UCSD-AML1 (cell line): Measurements from ENCODE around the gene KHK.
A peak's percentile ranks its signal among the peaks of the same experiment; 100 is the strongest.

Experiments
- DNase-seq: peaks from one replicate; lab custom pipeline; 2025; ENCODE audit not compliant: unreplicated experiment; lab: John Stamatoyannopoulos, UW

Gene KHK

GRCh38 chr2:27126252-27126710 lies 39.7 kb downstream of the KHK start:
- no peak for DNase-seq

- no peak for DNase-seq
These were observed 41.5 kb downstream of the KHK start for GRCh38 chr2:27127883-27128667.

GRCh38 chr2:27128668-27129571 lies 42.3 kb downstream of the KHK start:
- no peak for DNase-seq

GRCh38 chr2:27130396-27130795 lies 43.8 kb downstream of the KHK start:
- no peak for DNase-seq

- no peak for DNase-seq
These were observed 44.9 kb downstream of the KHK start for GRCh38 chr2:27131429-27131828.

DNA sequence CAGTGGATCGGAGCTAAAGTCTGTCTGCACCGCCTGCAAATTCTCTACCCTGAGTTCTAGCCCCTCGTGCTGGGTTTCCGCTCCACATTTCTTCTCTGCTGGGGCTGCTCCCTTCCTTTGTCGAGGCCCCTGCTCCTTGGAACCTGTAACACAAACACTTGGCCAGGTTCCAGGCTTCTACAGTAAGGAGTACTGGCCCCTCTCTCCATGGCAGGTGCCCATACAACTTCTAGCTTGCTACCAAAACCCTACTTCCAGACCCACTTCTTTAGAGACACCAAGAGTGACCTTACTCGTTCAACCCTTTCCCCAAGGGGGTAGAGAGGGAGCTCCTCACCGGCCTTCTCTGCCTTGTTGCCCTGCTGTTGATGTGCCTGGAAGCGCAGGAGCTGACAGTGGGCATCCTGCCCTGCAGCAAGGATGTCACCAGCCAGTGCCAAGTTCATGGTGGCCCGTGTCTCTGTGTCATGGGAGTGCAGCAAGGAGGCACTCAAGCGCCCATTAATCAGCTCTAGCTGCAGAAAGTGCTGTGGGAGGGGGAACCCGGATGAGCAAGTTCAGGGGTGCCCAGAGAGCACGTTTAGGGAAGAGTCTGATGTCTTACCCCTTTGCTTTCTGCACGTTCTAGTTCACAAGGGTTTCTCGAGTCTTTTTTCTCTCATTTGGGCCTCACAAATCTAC lies 46.8 kb downstream of the KHK start:
- DNase-seq: no peak

DNA sequence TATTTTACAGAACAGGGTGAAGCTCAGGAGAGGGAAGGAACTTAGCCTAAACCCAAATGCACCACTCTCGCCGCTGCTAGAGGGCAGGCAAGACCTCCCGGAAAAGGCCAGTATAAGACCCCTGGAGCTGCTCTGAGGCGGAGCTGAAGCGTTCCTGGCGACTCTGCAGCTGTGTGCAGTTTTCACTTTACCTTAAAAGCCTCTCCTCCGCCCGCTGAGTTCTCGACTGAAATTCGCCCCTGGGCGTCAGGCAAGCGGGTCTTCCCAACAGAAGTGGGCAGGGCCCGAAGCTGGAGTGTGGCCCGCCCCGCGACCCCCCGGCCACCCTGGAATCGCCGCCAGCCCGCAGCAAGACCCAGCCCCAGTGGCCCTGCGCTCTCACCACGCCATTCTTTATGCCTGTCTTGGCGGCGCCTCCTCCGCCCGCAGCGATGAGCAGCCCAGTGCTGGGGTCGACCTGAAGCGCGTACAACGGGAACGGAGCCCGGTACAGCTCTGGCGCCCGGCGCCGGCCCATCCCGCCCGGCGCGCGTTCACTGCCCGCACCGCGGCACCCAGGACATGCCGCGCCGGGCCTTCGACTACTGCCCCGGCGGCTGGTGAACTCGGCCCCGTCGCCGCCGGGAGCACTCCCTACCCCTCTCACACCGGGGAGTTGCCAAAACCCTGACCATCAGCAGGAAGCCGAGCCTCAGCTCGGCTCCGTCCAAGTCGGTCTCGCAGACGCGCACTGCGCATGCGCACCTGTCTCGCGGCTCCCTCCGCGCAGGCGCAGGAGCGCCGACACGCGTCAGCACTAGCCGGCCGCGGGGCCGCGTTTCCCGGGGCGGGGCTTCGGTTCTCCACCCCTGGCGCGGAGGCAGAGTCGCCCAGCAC lies 47.6 kb downstream of the KHK start, which contains the start of gene PREB:
TSS of gene PREB (minus strand) at position 732 of the 876 bp plus-strand sequence. CDS start at position 517, 215 bp downstream.
- peak; percentile 99 for DNase-seq

DNA sequence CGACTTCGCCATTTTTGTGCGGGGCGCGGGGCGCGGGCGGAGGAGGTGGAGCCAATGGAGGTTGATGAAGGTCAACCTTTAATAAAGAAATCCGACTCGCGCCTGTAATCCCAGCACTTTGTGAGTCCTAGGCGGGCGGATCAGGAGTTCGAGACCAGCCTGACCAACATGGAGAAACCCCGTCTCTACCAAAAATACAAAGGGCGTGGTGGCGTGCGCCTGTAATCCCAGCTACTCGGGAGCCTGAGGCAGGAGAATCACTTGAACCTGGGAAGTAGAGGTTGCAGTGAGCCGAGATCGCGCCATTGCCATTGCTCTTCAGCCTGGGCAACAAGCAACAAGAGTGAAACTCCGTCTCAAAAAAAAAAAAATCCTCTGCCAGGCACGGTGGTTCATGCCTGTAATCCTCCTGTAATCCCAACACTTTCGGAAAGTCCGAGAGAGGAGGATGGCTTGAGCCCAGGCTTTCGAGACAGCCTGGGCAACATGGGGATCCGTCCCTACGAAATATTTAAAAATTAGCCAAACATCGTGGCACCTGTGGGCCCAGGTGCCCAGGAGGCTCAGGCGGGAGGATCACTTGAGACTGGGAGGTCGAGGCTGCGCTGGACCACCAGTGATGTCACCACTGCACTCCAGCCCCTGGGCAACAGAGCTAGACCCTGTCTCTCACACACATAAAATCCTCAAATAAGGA lies 48.4 kb downstream of the KHK start:
- no peak for DNase-seq

DNA sequence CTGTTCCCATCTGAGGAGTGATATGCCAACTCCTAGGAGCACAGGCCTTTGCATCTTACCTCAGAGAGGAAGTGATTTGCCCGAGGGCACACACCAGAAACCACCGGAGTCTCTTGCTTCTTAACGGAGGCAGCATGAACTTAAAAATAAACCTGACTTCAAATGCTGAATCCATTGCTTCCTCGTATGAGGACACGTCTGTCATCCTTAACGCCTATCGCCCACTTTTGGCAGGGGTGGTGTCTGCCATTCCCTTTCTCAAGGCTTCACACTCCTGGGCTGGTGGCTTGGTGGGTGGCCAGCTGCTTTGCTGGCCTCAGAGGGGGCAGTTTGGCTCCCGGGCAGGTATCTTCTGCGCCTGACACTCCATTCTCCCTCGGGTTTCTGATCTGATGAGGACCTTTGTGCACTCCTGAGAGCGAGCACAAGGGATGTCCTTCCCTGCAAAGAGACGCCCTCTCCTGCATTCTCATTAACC lies 48.9 kb downstream of the KHK start:
- no peak for DNase-seq

DNA sequence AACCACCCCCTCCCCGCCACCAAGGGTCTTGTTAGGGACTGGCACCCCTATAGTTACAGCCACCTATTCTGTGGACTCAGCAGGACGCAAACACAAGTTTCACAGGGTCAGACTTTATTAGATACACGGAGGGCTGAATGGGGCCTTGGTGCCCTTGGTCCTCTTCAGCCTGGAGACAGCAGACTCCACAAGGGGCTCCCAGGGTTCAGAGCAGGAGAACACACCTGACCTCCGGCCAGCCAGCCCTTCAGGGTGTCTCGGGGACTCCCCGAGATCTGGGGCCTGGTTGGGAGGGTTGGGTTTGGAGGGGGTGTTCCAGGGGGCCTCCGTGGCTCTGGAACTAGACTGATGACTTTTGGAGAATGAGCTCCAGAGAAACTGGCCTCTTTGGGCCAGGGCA lies 50.2 kb downstream of the KHK start:
- no peak for DNase-seq

- DNase-seq: no peak
These were observed 50.9 kb downstream of the KHK start for GRCh38 chr2:27137322-27137935.

GRCh38 chr2:27138111-27138510 lies 51.5 kb downstream of the KHK start:
- no peak for DNase-seq

DNA sequence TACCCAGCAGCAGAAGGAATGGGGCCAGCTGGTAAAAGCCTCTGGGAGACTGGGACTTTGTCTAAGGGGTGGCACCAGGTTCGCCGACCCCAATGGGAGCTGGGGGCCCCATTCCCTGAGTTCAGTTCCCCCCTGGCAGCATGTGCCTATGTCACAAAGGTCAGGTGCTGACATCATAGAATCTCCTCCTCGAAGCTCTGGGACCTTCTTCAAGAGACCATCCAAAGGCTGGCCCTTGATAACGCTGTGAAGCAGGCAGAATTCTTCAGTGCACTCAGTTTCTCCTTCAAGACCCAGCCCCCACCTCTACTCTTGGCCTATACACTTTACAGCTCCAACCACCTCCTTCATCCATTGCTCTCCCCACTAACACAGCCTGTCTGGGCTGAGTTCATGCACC lies 52.7 kb downstream of the KHK start, which contains the start of gene PRR30:
TSS of gene PRR30 (minus strand) at position 101 of the 400 bp plus-strand sequence. CDS start 1,081 bp downstream, outside the sequence.
- no peak for DNase-seq

- DNase-seq: no peak
These were observed 56.7 kb downstream of the KHK start for GRCh38 chr2:27143285-27143684.

- DNase-seq: no peak
These were observed 59.1 kb downstream of the KHK start for GRCh38 chr2:27145682-27146081.

DNA sequence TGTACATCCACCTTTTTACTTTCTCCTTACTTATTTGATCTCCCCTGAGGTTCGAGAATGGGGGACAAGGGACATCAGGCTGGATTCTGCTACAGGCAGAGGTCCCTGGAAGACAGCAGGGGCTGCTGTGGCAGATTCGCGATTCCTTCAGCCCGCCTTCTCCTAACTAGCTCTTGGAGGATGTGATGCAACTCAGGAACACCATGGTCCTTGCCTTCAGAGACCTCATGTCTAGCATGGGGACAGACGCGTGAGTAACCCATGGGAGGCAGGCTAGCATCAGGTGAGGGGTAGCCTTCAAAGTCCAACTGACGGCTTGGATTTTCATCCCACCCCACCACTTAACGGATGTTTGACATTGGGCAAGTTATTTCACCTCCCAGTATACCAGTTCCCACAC lies 61.4 kb downstream of the KHK start:
- DNase-seq: no peak

- no peak for DNase-seq
These were observed 62.3 kb downstream of the KHK start, which contains the start of gene TCF23 for GRCh38 chr2:27148801-27149439. Gene TCF23, plus strand, starts transcription at chr2:27149004. Its CDS starts 130 bp downstream, at chr2:27149134.
